ENCODE results near the gene MERTK. TPM values are rescaled to one million over a fixed set of nuclear protein-coding genes. Genes with fewer than 3 reads are reported as not detected.
"Not testable (repeated sequence)": the region's sequence is repeated elsewhere in the genome, so short reads cannot be mapped to it uniquely, and the experiment has no call there.

Gene MERTK
- total RNA-seq, 4 donors from 2014 or later = 10.8 to 28.6 (median 11.6) TPM

GRCh38 chr2:111954602-111955332 lies 56.4 kb downstream of the MERTK start:
- in situ Hi-C loops (cut with MboI; ENCODE audit: low pct_ligation_motif_present in 1 of 4, low pct_unique_long_range_greater_than_20kb in 1 of 4, low sequenced_read_pairs in 3 of 4) (no loop called here), intact Hi-C loops (cut with DNase I; ENCODE audit: low total_unique reads) (no loop called here)
- TF ChIP-seq CTCF (IDR thresholded peaks at IDR 0.05) = no peak
- TF ChIP-seq POLR2AphosphoS5 (IDR thresholded peaks at IDR 0.05) = no peak
- TF ChIP-seq EP300 (IDR thresholded peaks at IDR 0.05; ENCODE audit: low read depth) = no peak
- no peak for TF ChIP-seq POLR2A (IDR thresholded peaks at IDR 0.05)
- 49 to 69% methylated on average over 5 to 6 of the region's 6 CpGs for whole genome bisulfite sequencing, 2 donors (ENCODE audit: low coverage in 1 of 2)
- Histone ChIP-seq H3K27me3 (no peaks in the 10 kb centered on the region), H3K4me3 (no peak overlapping the region), H3K9me3 (no peaks in the 10 kb centered on the region), H3K36me3 (no peaks in the 10 kb centered on the region), H3K4me1 (peaks cover 0 to 7% (median 0%) of the 10 kb centered on the region in 4 donors), H3K27ac (no peak overlapping the region)
- no peak for DNase-seq

GRCh38 chr2:111957872-111958354 lies 59.5 kb downstream of the MERTK start:
- peak overlapping the region; percentile 43 to 61 (median 58) for H3K27ac ChIP-seq
- H3K4me3 ChIP-seq = no peak overlapping the region
- WGBS, 2 donors (ENCODE audit: low coverage in 1 of 2) = 59 to 90% methylated on average over 5 to 6 of the region's 6 CpGs
- no peak for TF ChIP-seq POLR2A (IDR thresholded peaks at IDR 0.05)
- TF ChIP-seq EP300 (IDR thresholded peaks at IDR 0.05; ENCODE audit: low read depth) = peak; percentile 48
- TF ChIP-seq POLR2AphosphoS5 (IDR thresholded peaks at IDR 0.05) = peak in 1 of 3 donors; percentile 40
- no peaks in the 10 kb centered on the region for H3K27me3 ChIP-seq
- H3K9me3 ChIP-seq = no peaks in the 10 kb centered on the region
- intact Hi-C loops (cut with DNase I; ENCODE audit: low total_unique reads) (no loop called here), in situ Hi-C loops (cut with MboI; ENCODE audit: low pct_ligation_motif_present in 1 of 4, low pct_unique_long_range_greater_than_20kb in 1 of 4, low sequenced_read_pairs in 3 of 4) (no loop called here)
- H3K36me3 ChIP-seq = no peaks in the 10 kb centered on the region
- DNase-seq = no peak
- peaks cover 0 to 7% (median 0%) of the 10 kb centered on the region in 4 donors for H3K4me1 ChIP-seq

GRCh38 chr2:111958901-111959300 lies 60.5 kb downstream of the MERTK start:
- peaks cover 0 to 7% (median 0%) of the 10 kb centered on the region in 4 donors for H3K4me1 ChIP-seq
- intact Hi-C loops (cut with DNase I; ENCODE audit: low total_unique reads) = no loop called here
- H3K27me3 ChIP-seq = no peaks in the 10 kb centered on the region
- no peaks in the 10 kb centered on the region for H3K36me3 ChIP-seq
- WGBS, 2 donors (ENCODE audit: low coverage in 1 of 2) = 64 to 88% methylated on average over 1 of the region's 1 CpG
- peak overlapping the region in 2 of 4 donors; percentile 59 to 61 for H3K27ac ChIP-seq
- H3K9me3 ChIP-seq = no peaks in the 10 kb centered on the region
- no peak overlapping the region for H3K4me3 ChIP-seq
- DNase-seq = no peak
- in situ Hi-C loops (cut with MboI; ENCODE audit: low pct_ligation_motif_present in 1 of 4, low pct_unique_long_range_greater_than_20kb in 1 of 4, low sequenced_read_pairs in 3 of 4) = no loop called here
- TF ChIP-seq CTCF (IDR thresholded peaks at IDR 0.05) = peak in 1 of 5 experiments; percentile 8
- TF ChIP-seq EP300 (IDR thresholded peaks at IDR 0.05; ENCODE audit: low read depth) = no peak
- no peak for TF ChIP-seq POLR2AphosphoS5 (IDR thresholded peaks at IDR 0.05)
- no peak for TF ChIP-seq POLR2A (IDR thresholded peaks at IDR 0.05)

GRCh38 chr2:111961663-111962062 lies 63.3 kb downstream of the MERTK start:
- intact Hi-C loops (cut with DNase I; ENCODE audit: low total_unique reads) (no loop called here), in situ Hi-C loops (cut with MboI; ENCODE audit: low pct_ligation_motif_present in 1 of 4, low pct_unique_long_range_greater_than_20kb in 1 of 4, low sequenced_read_pairs in 3 of 4) (no loop called here)
- WGBS, 2 donors (ENCODE audit: low coverage in 1 of 2) = 88 to 92% methylated on average over 5 to 7 of the region's 7 CpGs
- Histone ChIP-seq H3K36me3 (no peaks in the 10 kb centered on the region), H3K27ac (no peak overlapping the region), H3K9me3 (no peaks in the 10 kb centered on the region), H3K4me3 (no peak overlapping the region), H3K4me1 (peaks cover 0 to 3% (median 0%) of the 10 kb centered on the region in 4 donors), H3K27me3 (no peaks in the 10 kb centered on the region)
- TF ChIP-seq POLR2AphosphoS5 (IDR thresholded peaks at IDR 0.05) = no peak
- TF ChIP-seq POLR2A (IDR thresholded peaks at IDR 0.05) = no peak
- TF ChIP-seq EP300 (IDR thresholded peaks at IDR 0.05; ENCODE audit: low read depth) = no peak
- no peak for TF ChIP-seq CTCF (IDR thresholded peaks at IDR 0.05)
- DNase-seq = no peak

GRCh38 chr2:111963086-111963485 lies 64.7 kb downstream of the MERTK start:
- H3K27me3 ChIP-seq; H3K4me1 ChIP-seq; in situ Hi-C loops (cut with MboI; ENCODE audit: low pct_ligation_motif_present in 1 of 4, low pct_unique_long_range_greater_than_20kb in 1 of 4, low sequenced_read_pairs in 3 of 4); H3K9me3 ChIP-seq; intact Hi-C loops (cut with DNase I; ENCODE audit: low total_unique reads); DNase-seq; H3K36me3 ChIP-seq; H3K4me3 ChIP-seq; H3K27ac ChIP-seq: not testable (repeated sequence)
- WGBS, 2 donors (ENCODE audit: low coverage in 1 of 2) = 79% methylated on average over 8 of the region's 9 CpGs; no CpG with 5 or more reads in 1 of the 2 donors

GRCh38 chr2:111963508-111963907 lies 65.1 kb downstream of the MERTK start:
- in situ Hi-C loops (cut with MboI; ENCODE audit: low pct_ligation_motif_present in 1 of 4, low pct_unique_long_range_greater_than_20kb in 1 of 4, low sequenced_read_pairs in 3 of 4); H3K9me3 ChIP-seq; DNase-seq; H3K27ac ChIP-seq; H3K4me3 ChIP-seq; intact Hi-C loops (cut with DNase I; ENCODE audit: low total_unique reads); H3K4me1 ChIP-seq; H3K36me3 ChIP-seq; H3K27me3 ChIP-seq: not testable (repeated sequence)
- 62 to 85% methylated on average over 2 to 4 of the region's 4 CpGs for WGBS, 2 donors (ENCODE audit: low coverage in 1 of 2)
